NCI-H345 treated with DMSO at 0.1 percent for 48 hours (cell line): Measurements from ENCODE around the gene IRX4.
A peak's percentile ranks its signal among the peaks of the same experiment; 100 is the strongest.

Experiments used
- DNase-seq: peaks from one replicate; lab custom pipeline; 2025; ENCODE audit not compliant: unreplicated experiment; lab: John Stamatoyannopoulos, UW

Gene IRX4

DNA sequence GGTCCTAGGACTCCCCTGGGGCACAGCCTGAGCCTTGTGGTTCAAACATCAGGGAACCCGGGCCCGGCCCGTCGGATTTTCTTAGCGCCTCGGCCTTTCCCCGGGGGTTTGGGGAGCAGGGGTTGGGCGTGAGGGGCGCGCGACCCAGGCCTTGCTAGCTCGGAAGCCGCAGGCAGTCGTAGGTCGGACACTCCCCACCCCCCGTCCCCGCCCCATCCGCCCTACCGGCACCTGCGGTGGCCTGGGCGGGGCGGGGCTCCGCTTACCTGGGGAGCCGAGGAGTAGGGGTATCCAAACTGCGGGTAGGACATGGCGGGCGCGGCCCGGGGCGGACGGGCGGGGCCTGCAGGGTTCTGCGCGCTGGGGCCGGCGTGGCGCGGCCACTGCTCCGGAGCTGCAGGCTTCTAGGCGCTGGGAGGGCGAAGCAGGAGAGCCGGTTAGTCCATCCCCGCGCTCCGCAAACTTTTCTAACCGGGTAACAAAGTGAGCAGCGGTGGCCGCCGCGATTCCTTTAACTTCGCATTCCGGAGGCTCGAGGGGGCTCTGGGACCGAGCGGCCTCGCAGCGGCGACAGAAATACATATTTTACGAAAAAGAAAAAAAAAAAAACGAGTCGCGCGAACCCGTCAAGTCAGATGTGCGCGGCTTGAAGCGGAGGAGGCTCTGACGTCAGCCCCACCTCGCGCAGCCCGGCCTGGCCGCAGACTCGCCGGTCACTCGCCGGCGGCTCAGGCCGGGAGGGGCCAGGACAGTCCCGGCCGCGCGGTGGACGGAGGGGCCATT is at the start of gene IRX4:
Gene IRX4, minus strand, starts transcription at position 589 of the 783 bp plus-strand sequence. Its CDS starts 278 bp downstream, at position 311.
- DNase-seq, result no peak

DNA sequence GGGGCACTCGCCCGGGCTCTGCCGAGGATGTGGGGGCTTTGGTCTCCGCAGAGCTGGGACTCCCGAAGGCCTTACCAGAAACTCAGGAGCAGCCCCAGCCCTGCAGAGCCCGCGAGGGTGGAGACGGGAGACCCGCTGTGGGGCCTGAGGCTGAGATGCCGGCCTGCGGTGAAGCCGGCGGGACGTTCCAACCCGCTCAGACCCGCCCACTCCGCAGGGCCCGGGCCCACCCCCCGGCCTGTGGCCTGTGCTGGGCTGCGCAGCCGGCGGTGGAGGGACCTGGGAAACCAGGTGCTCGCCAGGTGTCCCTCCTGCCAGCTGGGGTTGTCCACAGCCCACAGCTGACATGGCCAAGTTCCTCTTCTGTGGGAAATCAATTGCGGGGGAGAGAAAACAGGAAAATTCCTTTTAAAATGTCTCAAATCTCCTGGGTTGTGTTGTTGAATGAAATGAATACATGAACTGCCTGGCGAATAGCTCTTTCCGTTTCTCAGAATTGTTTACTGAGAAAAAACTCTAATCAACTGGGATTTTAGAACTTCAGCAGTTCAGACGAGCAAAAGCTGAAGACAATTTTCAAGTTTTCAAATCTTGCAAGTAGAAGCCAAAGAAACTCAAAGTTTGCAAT is 49.0 kb upstream of the IRX4 start:
- DNase-seq, result no peak

DNA sequence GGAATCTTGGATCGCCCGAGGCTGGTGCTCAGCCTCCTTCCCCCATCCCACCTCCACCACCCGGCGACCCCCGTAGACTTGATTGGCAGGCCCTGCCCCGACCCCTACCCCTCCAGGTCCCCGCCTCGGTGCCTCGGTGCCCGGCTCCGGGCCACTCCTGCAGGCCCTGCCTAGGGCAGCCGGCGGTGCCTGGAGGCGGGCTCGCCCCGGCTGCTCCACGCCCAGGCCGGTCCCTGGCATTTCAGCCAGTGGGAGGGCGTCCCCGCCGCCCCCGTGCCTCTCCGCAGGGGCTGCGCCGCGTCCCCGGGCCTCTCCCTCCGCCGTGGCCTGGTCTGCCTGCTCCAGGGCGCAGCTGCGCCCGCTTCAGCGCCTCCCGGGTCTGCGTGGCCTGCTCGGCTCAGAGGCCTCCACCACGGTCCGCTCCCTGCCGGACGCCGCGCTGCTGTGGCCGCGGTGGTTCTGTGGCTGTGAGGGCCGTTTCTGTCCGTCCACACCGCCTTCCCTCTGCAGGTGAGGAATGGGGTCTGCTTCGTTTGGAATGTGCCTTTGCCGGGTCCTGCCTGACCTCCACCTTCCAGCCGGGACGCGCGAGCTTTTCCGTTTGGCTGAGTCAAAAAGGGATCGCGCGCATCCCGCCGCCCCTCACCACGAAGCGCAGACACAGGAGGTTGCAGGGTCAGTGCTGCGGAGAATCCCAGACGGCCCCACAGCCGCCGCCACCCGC is 48.3 kb upstream of the IRX4 start:
- no peak for DNase-seq

DNA sequence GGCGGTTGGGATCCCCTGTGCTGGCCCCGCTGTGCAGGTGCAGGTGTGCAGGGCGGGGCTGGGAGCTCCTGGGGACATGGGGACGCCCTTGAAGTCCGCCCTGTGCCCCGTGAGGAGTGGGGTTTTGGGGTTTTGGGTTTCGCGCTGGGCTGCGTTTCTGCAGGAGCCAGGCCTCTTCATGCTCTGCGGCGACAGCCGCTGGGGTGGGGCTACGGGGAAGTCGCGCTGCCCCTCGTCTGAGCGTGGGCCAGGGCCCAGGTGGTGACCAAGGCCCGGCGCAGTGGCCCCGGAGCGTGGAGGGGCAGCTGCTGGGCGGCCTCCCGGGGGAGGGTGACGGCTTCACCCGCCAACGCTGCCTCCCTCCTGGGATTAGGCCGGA is 47.8 kb upstream of the IRX4 start:
- no peak for DNase-seq

DNA sequence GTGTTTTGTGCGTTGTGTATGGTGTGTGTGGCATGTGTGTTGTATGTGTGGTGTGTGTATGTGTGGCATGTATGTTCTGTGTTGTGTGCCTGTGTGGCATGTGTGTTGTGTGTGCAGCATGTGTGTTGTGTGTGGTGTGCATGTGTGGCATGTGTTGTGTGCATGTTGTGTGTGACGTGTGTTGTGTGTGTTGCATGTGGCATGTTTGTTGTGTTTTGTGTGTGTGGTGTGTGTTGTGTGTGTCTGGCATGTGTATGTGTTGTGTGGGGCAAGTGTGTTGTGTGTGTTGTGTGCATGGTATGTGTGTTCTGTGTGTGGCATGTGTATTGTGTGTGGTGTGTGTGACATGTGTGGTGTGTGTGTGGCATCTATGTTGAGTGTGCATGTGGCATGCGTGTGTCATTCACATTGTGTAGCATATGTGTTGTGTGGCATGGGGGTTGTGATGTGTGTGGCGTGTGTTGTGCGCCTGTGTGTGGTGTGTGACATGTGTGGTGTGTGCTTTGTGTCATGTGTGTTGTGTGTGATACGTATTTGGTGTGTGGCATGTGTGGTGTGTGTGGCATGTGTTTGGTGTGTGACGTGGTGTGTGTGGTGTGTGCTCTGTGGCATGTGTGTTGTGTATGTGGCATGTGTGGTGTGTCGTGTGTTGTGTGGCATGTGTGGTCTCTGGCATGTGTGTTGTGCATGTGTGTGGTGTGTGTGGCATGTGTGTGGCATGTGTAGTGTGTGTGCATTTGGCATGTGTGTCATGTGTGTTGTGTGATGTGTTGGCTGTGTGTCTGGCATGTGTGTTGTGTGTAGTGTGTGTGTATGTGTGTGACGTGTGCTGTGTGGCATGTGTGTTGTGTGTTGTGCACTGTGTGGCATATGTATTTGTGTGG is 46.6 kb upstream of the IRX4 start:
- no peak for DNase-seq

GRCh38 chr5:1926471-1927341 is 44.0 kb upstream of the IRX4 start:
- DNase-seq, result no peak

GRCh38 chr5:1926071-1926440 is 43.3 kb upstream of the IRX4 start:
- no peak for DNase-seq

- no peak for DNase-seq
Observed at GRCh38 chr5:1925111-1926070, 42.7 kb upstream of the IRX4 start.

DNA sequence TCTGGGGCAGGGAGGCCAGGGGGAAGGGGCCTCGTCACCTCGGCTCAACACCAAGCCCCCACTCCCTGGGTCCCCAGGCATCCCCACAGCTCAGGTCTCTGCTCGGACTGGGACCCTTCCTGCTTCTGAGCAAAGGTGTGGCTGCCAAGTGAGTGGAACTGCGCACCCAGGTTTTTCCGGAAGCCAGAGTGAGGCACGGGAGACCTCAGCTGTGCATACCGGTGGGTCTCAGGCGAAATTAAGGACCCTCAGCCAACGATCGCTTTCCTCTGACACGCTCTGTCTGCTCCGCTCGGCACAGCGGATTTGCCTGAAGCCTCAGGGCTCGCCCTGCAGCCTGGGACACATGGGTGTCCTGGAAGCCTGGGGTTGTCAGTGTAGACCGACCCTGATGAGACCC is 41.0 kb upstream of the IRX4 start:
- DNase-seq, result no peak

DNA sequence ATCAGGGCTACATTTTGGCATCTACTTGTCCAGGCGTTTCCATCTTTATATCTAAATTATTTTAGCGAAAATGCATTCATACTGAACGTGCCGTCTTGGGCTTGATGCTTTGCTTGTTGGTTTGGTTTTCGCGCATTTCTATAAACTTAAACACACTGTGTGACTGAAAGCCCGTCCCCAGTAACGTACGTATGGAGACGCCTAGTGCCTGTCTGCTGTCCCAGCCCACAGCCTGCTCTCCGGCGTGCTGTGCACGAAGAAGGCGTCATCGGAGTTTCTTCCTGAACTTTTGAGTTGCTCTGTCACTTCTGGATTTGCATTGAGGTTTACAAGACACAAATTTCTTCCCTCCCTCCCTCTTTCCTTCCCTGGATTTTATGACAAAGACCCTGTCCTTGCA is 40.6 kb upstream of the IRX4 start:
- no peak for DNase-seq

GRCh38 chr5:1921711-1922110 is 39.0 kb upstream of the IRX4 start:
- DNase-seq, result no peak

DNA sequence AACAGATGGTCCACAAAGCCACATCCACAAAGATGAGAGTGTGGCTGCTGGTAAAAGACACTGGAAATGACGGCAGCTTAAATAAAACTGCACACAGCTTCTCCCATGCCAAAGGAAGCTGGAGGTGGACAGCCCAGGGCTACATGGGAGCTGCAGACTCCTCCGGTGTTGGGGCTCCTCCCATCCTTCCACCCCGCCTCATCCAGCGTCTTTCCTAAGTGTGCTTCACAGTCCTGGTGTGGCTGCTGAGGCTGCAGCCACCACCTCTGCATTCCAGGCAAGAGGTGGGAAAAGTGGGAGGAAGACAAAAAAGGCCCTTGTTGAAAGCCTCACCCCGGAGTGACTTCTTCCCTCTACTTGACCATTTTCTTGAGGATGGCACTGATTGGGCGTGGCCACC is 37.0 kb upstream of the IRX4 start:
- DNase-seq, result no peak

DNA sequence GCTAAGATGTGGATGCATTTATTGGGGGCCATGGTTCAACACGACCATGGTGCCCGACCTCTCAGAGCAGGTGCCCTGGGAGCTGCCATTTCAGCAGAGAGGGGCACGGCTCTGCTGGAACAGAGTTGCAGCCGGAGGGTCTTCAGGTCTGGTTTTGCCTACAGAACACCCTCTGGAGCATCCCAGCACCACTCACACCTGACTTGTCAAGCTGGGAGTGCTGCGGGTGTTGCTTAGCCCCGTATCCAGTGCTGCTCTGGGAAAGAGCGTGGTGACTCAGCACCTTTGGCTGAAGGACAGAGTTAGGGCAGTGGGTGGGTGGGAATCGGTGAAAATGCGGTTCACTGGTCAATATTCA is 36.5 kb upstream of the IRX4 start:
- DNase-seq, result no peak

DNA sequence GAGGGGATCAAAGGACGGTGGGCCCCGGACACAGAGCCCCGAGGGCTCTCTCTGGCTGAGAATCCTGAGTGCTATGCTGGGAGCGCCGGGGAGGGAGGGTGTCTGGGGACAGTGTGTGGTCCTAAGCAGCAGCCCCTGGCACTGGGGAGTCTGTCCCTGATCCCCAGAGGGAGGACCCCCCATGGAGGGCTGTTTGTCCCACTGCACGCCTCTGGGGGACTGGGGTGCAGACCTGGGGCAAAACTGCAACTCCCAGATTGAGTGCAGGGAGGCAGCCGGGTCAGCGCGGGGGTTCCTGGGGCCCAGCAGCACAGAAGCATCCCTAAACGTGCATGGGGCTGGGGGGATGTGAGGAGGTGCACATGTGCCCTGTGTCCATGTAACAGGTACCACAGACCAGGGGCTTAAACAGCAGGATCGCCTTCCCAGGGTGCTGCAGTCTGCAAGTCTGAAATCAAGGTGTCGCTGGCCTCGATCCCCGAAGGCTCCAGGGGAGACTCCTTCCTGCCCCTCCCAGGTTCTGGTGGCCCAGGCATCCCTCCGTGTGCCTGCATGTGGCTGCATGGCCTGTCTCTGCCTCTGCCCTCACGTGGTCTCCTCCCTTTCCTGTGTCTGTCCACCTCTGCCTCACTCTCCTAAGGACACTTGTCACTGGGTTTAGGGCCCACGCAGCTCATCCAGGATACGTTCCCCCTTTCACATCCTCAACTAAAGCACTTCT is 35.9 kb upstream of the IRX4 start:
- DNase-seq, result no peak

DNA sequence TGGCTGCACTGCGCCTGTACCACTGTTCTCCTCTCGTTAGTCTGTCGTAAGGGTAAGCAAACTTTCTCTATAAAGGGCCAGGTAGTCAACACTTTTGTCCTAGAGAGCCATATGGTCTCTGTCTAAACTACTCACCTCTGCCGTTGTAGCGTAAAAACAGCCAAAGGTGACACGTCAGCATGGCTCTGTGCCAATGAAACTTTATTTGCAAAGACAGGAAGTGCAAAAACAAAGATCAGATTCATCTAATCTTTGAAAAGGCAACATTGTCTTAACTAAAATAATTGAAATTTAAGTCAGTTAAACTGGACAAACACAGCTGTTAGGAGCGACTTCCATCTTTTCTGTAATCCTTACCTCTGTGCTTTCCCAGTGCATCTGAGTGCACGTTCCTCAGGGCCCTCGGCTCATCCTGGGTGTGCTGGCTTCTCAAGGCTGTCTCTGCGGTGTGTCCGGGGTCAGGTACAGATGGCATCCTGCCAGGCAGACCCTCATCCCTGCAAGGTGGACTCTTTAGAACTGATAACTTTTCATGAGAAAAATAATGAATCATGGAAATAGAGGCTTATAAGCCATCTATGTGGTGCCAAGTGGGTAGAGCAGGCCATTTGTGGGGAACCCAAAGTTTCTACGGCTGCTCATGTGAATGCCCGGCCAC is 35.2 kb upstream of the IRX4 start:
- DNase-seq, result peak; percentile 2

DNA sequence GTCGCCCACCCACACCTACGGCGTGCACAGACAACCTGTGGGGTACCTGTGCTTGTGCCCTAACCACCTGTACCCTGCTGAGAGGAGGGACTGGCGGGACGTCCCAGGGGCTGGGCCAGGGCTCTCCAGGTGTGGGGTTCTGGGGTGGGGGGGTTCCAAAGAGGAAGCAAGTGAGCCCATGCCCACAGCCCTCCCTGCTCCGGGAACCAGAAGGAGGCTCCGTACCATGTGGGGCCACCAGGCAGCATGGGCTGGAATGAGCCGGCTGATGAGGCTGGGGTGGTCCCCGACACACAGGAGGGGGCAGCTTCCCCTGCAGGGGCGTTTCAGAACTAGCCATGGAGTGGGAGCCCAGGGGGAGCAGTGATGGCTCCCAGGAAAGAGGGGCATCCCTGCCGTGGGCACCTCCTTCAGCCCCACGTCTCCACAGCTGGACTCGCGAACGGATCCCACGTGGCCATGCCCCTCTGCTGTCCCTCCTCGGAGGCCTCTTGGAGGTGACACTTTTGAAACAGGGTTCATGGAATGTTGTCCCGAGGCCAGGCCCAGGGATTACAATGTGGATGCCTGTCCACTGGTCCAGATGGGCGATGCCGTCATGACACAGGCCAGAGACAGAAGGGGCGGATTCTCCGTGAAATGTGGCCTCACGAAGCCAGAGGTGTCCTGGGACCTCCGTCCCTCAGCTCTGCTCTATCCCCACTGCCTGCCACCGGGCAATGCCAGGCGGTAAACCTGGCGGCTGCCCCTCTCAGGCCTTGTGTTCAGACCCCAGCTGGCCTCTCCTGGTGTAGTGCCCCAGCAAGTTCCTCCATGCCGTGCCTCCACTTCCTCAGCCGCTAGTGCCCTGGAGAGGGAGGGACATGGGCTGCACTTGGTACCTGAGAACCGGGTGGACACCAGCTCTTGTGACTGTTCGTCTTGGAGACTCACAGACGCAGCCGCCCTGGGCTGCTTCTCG is 33.6 kb upstream of the IRX4 start:
- no peak for DNase-seq

DNA sequence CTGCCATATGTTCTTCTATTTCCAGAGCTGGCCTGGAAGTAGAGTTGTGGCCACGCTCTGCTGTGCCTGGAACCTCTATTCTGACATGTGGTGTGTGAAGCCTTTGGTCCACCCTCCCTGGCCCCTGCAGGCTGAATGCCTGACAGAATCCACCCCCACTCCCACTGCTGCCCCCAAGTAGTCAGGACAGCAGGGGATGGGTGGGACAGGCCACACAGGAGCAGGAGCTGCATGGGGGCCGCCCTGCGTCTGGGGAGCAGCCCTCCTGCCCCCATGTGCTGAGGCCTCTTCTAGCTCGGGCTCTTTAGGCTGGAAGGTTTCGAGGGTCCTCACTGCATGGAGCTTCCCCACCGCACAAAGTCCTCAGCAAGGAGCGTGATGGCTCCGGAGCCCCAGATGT is 32.6 kb upstream of the IRX4 start:
- DNase-seq, result no peak
